ENCODE measurements around the gene EPHB1.

Gene EPHB1

GRCh38 chr3:135190658-135191057, 395.6 kb downstream of the EPHB1 start:
- peaks cover 1% of the 10 kb centered on the region for H3K9me3 Mint-ChIP-seq
- no peaks in the 10 kb centered on the region for H3K4me1 Mint-ChIP-seq
- H3K27ac Mint-ChIP-seq = no peak overlapping the region
- no peaks in the 10 kb centered on the region for H3K36me3 Mint-ChIP-seq
- no peak overlapping the region for H3K4me3 Mint-ChIP-seq
- H3K27me3 Mint-ChIP-seq = no peaks in the 10 kb centered on the region
- no peak for DNase-seq (ENCODE audit: low spot score in 2 of 2)
- no peak for ATAC-seq (ENCODE audit: low read depth)

GRCh38 chr3:135191708-135192107, 396.6 kb downstream of the EPHB1 start:
- no peaks in the 10 kb centered on the region for H3K27me3 Mint-ChIP-seq

GRCh38 chr3:135192929-135193328, 397.9 kb downstream of the EPHB1 start:
- H3K4me3 Mint-ChIP-seq = no peak overlapping the region

More at GRCh38 chr3:135191708-135192107, 396.6 kb downstream of the EPHB1 start:
- Mint-ChIP-seq H3K27ac (no peak overlapping the region), H3K4me1 (no peaks in the 10 kb centered on the region), H3K4me3 (no peak overlapping the region), H3K36me3 (no peaks in the 10 kb centered on the region), H3K9me3 (peaks cover 1% of the 10 kb centered on the region)
- no peak for DNase-seq (ENCODE audit: low spot score in 2 of 2)
- no peak for ATAC-seq (ENCODE audit: low read depth)

GRCh38 chr3:135197246-135197645, 402.2 kb downstream of the EPHB1 start:
- no peaks in the 10 kb centered on the region for H3K27me3 Mint-ChIP-seq
- no peaks in the 10 kb centered on the region for H3K36me3 Mint-ChIP-seq
- ATAC-seq (ENCODE audit: low read depth) (no peak), DNase-seq (ENCODE audit: low spot score in 2 of 2) (no peak)
- peaks cover 3% of the 10 kb centered on the region for H3K9me3 Mint-ChIP-seq
- H3K4me3 Mint-ChIP-seq = no peak overlapping the region
- H3K27ac Mint-ChIP-seq = no peak overlapping the region
- H3K4me1 Mint-ChIP-seq = no peaks in the 10 kb centered on the region

More at GRCh38 chr3:135192929-135193328, 397.9 kb downstream of the EPHB1 start:
- H3K27me3 Mint-ChIP-seq = no peaks in the 10 kb centered on the region
- DNase-seq (ENCODE audit: low spot score in 2 of 2) = no peak
- no peaks in the 10 kb centered on the region for H3K4me1 Mint-ChIP-seq
- H3K36me3 Mint-ChIP-seq = no peaks in the 10 kb centered on the region
- H3K9me3 Mint-ChIP-seq = peaks cover 1% of the 10 kb centered on the region
- no peak for ATAC-seq (ENCODE audit: low read depth)
- H3K27ac Mint-ChIP-seq = no peak overlapping the region

GRCh38 chr3:135197856-135198255, 402.8 kb downstream of the EPHB1 start:
- no peak overlapping the region for H3K4me3 Mint-ChIP-seq
- H3K36me3 Mint-ChIP-seq = peaks cover under 1% of the 10 kb centered on the region
- peaks cover 2% of the 10 kb centered on the region for H3K9me3 Mint-ChIP-seq
- no peak for ATAC-seq (ENCODE audit: low read depth)
- H3K27ac Mint-ChIP-seq = no peak overlapping the region
- no peaks in the 10 kb centered on the region for H3K4me1 Mint-ChIP-seq
- DNase-seq (ENCODE audit: low spot score in 2 of 2) = no peak
- peaks cover under 1% of the 10 kb centered on the region for H3K27me3 Mint-ChIP-seq

GRCh38 chr3:135199137-135199536, 404.1 kb downstream of the EPHB1 start:
- DNase-seq (ENCODE audit: low spot score in 2 of 2) (no peak), ATAC-seq (ENCODE audit: low read depth) (no peak)
- peaks cover 2% of the 10 kb centered on the region for H3K36me3 Mint-ChIP-seq
- peaks cover 4% of the 10 kb centered on the region for H3K9me3 Mint-ChIP-seq
- no peak overlapping the region for H3K27ac Mint-ChIP-seq
- no peaks in the 10 kb centered on the region for H3K4me1 Mint-ChIP-seq
- H3K4me3 Mint-ChIP-seq = no peak overlapping the region
- peaks cover 2% of the 10 kb centered on the region for H3K27me3 Mint-ChIP-seq

GRCh38 chr3:135203026-135203425, 408.0 kb downstream of the EPHB1 start:
- peaks cover 2% of the 10 kb centered on the region for H3K36me3 Mint-ChIP-seq
- ATAC-seq (ENCODE audit: low read depth) (no peak), DNase-seq (ENCODE audit: low spot score in 2 of 2) (no peak)
- peaks cover 5% of the 10 kb centered on the region for H3K27me3 Mint-ChIP-seq
- peaks cover 4% of the 10 kb centered on the region for H3K9me3 Mint-ChIP-seq
- no peak overlapping the region for H3K27ac Mint-ChIP-seq
- H3K4me1 Mint-ChIP-seq = no peaks in the 10 kb centered on the region
- no peak overlapping the region for H3K4me3 Mint-ChIP-seq

- no peak overlapping the region for H3K27ac Mint-ChIP-seq
- no peak for ATAC-seq (ENCODE audit: low read depth)
Measured at GRCh38 chr3:135213213-135213612, 418.2 kb downstream of the EPHB1 start.

GRCh38 chr3:135213822-135214221, 418.8 kb downstream of the EPHB1 start:
- no peak overlapping the region for H3K27ac Mint-ChIP-seq
- H3K36me3 Mint-ChIP-seq = no peaks in the 10 kb centered on the region
- peaks cover 7% of the 10 kb centered on the region for H3K27me3 Mint-ChIP-seq
- no peak for DNase-seq (ENCODE audit: low spot score in 2 of 2)
- peaks cover 2% of the 10 kb centered on the region for H3K9me3 Mint-ChIP-seq
- no peak overlapping the region for H3K4me3 Mint-ChIP-seq
- ATAC-seq (ENCODE audit: low read depth) = no peak
- H3K4me1 Mint-ChIP-seq = peaks cover 4% of the 10 kb centered on the region

More at GRCh38 chr3:135213213-135213612, 418.2 kb downstream of the EPHB1 start:
- DNase-seq (ENCODE audit: low spot score in 2 of 2) = no peak
- Mint-ChIP-seq H3K36me3 (no peaks in the 10 kb centered on the region), H3K4me1 (peaks cover 4% of the 10 kb centered on the region), H3K27me3 (peaks cover 7% of the 10 kb centered on the region), H3K9me3 (no peaks in the 10 kb centered on the region), H3K4me3 (no peak overlapping the region)

GRCh38 chr3:135214400-135214799, 419.3 kb downstream of the EPHB1 start:
- peaks cover 7% of the 10 kb centered on the region for H3K27me3 Mint-ChIP-seq
- peaks cover 2% of the 10 kb centered on the region for H3K36me3 Mint-ChIP-seq
- H3K4me3 Mint-ChIP-seq = no peak overlapping the region
- H3K4me1 Mint-ChIP-seq = peaks cover 4% of the 10 kb centered on the region
- peaks cover 6% of the 10 kb centered on the region for H3K9me3 Mint-ChIP-seq
- H3K27ac Mint-ChIP-seq = no peak overlapping the region
- ATAC-seq (ENCODE audit: low read depth) = no peak
- no peak for DNase-seq (ENCODE audit: low spot score in 2 of 2)

- no peak overlapping the region for H3K27ac Mint-ChIP-seq
- peaks cover 7% of the 10 kb centered on the region for H3K27me3 Mint-ChIP-seq
- ATAC-seq (ENCODE audit: low read depth) = no peak
- no peak overlapping the region for H3K4me3 Mint-ChIP-seq
- no peak for DNase-seq (ENCODE audit: low spot score in 2 of 2)
- H3K9me3 Mint-ChIP-seq = peaks cover 7% of the 10 kb centered on the region
- H3K36me3 Mint-ChIP-seq = peaks cover 2% of the 10 kb centered on the region
- peaks cover 4% of the 10 kb centered on the region for H3K4me1 Mint-ChIP-seq
Measured at GRCh38 chr3:135215516-135215915, 420.5 kb downstream of the EPHB1 start.

GRCh38 chr3:135216659-135217058, 421.6 kb downstream of the EPHB1 start:
- ATAC-seq (ENCODE audit: low read depth) = no peak
- Mint-ChIP-seq H3K4me3 (no peak overlapping the region), H3K36me3 (peaks cover 2% of the 10 kb centered on the region), H3K4me1 (peaks cover 4% of the 10 kb centered on the region), H3K9me3 (peaks cover 7% of the 10 kb centered on the region), H3K27me3 (peaks cover 7% of the 10 kb centered on the region), H3K27ac (no peak overlapping the region)
- no peak for DNase-seq (ENCODE audit: low spot score in 2 of 2)

GRCh38 chr3:135217730-135218129, 422.7 kb downstream of the EPHB1 start:
- peaks cover 2% of the 10 kb centered on the region for H3K36me3 Mint-ChIP-seq
- H3K27me3 Mint-ChIP-seq = peaks cover 7% of the 10 kb centered on the region
- H3K4me3 Mint-ChIP-seq = no peak overlapping the region
- peaks cover 4% of the 10 kb centered on the region for H3K4me1 Mint-ChIP-seq
- no peak overlapping the region for H3K27ac Mint-ChIP-seq
- no peak for DNase-seq (ENCODE audit: low spot score in 2 of 2)
- no peak for ATAC-seq (ENCODE audit: low read depth)
- H3K9me3 Mint-ChIP-seq = peaks cover 7% of the 10 kb centered on the region

GRCh38 chr3:135218304-135218703, 423.2 kb downstream of the EPHB1 start:
- Mint-ChIP-seq H3K4me1 (peaks cover 4% of the 10 kb centered on the region), H3K27me3 (peaks cover 7% of the 10 kb centered on the region), H3K27ac (no peak overlapping the region), H3K9me3 (peaks cover 7% of the 10 kb centered on the region), H3K4me3 (no peak overlapping the region), H3K36me3 (peaks cover 2% of the 10 kb centered on the region)
- no peak for ATAC-seq (ENCODE audit: low read depth)
- no peak for DNase-seq (ENCODE audit: low spot score in 2 of 2)

- Mint-ChIP-seq H3K27ac (no peak overlapping the region), H3K9me3 (peaks cover 7% of the 10 kb centered on the region), H3K4me3 (no peak overlapping the region), H3K4me1 (peaks cover 4% of the 10 kb centered on the region), H3K36me3 (peaks cover 2% of the 10 kb centered on the region), H3K27me3 (peaks cover 7% of the 10 kb centered on the region)
- ATAC-seq (ENCODE audit: low read depth) (no peak), DNase-seq (ENCODE audit: low spot score in 2 of 2) (no peak)
Measured at GRCh38 chr3:135218782-135219181, 423.7 kb downstream of the EPHB1 start.
